Natural killer cell (primary cell): Measurements from ENCODE around the gene BICD1. TPM values are rescaled to one million over a fixed set of nuclear protein-coding genes. Genes with fewer than 3 reads are reported as not detected.

Experiments
- ATAC-seq, 3 donors: fragments of 150-1000 bp in 2 of 3; fragments of 200-7000 bp in 1 of 3; cut with Tn5 transposase; 1 replicate in 1 of 3; 2 replicates in 2 of 3; pipeline ENCODE4 v1.10.0; 2021; ENCODE audit warnings: mild to moderate bottlenecking in 2 of 3, moderate library complexity in 2 of 3
- DNase-seq, 2 donors: peaks; one replicate each; pipeline versions ENCODE4 v3.0.0 to v3.0.0-alpha.2; 2013 to 2021; ENCODE audit warnings: mixed read lengths in 1 of 2
- H3K27ac ChIP-seq: one replicate; pipeline ENCODE4 v1.5.1; 2013; ENCODE audit warnings: mild to moderate bottlenecking, low read length
- H3K27me3 ChIP-seq: one replicate; pipeline ENCODE4 v1.6.1; 2013; ENCODE audit warnings: low read length; ENCODE audit not compliant: control insufficient read depth, insufficient read depth
- H3K36me3 ChIP-seq: one replicate; pipeline ENCODE4 v1.6.1; 2013; ENCODE audit warnings: low read length; ENCODE audit not compliant: control insufficient read depth, insufficient read depth
- H3K4me1 ChIP-seq: one replicate; pipeline ENCODE4 v1.6.1; 2013; ENCODE audit warnings: low read length; ENCODE audit not compliant: control insufficient read depth, insufficient read depth
- H3K4me3 ChIP-seq: one replicate; pipeline ENCODE4 v1.5.1; 2013; ENCODE audit warnings: low read length
- H3K9me3 ChIP-seq: one replicate; pipeline ENCODE4 v1.6.1; 2013; ENCODE audit warnings: low read length; ENCODE audit not compliant: control insufficient read depth, insufficient read depth
- H3K27ac Mint-ChIP-seq, 2 donors: one replicate each; pipeline ENCODE4 v1.8.0; 2022; ENCODE audit warnings: mild to moderate bottlenecking in 2 of 2, mixed read lengths in 2 of 2, moderate library complexity in 1 of 2
- H3K27me3 Mint-ChIP-seq, 2 donors: one replicate each; pipeline ENCODE4 v1.8.0; 2022; ENCODE audit warnings: low read depth in 2 of 2, mixed read lengths in 2 of 2
- H3K36me3 Mint-ChIP-seq: one replicate; pipeline ENCODE4 v1.8.0; 2022; ENCODE audit warnings: mixed read lengths
- H3K4me1 Mint-ChIP-seq, 2 donors: one replicate each; pipeline ENCODE4 v1.8.0; 2022; ENCODE audit warnings: mixed read lengths in 2 of 2
- H3K4me3 Mint-ChIP-seq: one replicate; pipeline ENCODE4 v1.8.0; 2022; ENCODE audit warnings: mild to moderate bottlenecking, moderate library complexity, mixed read lengths
- H3K9me3 Mint-ChIP-seq, 2 donors: one replicate each; pipeline ENCODE4 v1.8.0; 2022; ENCODE audit warnings: mixed read lengths in 2 of 2
- WGBS: methylation state at CpG from one replicate; pipeline ENCODE4 v1.1.7; 2013; ENCODE audit warnings: missing lambda C conversion rate; ENCODE audit not compliant: insufficient coverage; 5-methylcytosine and 5-hydroxymethylcytosine counted together
- intact Hi-C: fragments of 100-400 bp; cut with micrococcal nuclease; formaldehyde crosslinking; loops from one replicate; pipeline ENCODE4 v1.14.2; 2022
- total RNA-seq, 4 donors: library from RNA; stranded (reverse); fragments of 120-200 nt in 1 of 4; gene quantifications; one replicate each; pipeline versions ENCODE4 v1.2.3 to v1.2.4, GENCODE V29; 2013 to 2022
- TF ChIP-seq, protein P1 (sequence below): fragments of 200-600 bp; IDR thresholded peaks from one replicate; pipeline ENCODE4 v1.8.0; 2022; ENCODE audit warnings: antibody characterized with exemption

The BICD1 gene
- total RNA-seq, 3 donors from 2014 or later (not counting 1 experiment from before 2014, with no cell fraction given), result 10.0 to 16.0 (median 15.5) TPM

- ATAC-seq, result no peak
- Mint-ChIP-seq H3K27me3 (no peaks in the 10 kb centered on the region), H3K4me3 (no peak overlapping the region), H3K4me1 (no peaks in the 10 kb centered on the region), H3K27ac (no peak overlapping the region), H3K36me3 (no peaks in the 10 kb centered on the region), H3K9me3 (no peaks in the 10 kb centered on the region)
- TF ChIP-seq, protein P1, sequence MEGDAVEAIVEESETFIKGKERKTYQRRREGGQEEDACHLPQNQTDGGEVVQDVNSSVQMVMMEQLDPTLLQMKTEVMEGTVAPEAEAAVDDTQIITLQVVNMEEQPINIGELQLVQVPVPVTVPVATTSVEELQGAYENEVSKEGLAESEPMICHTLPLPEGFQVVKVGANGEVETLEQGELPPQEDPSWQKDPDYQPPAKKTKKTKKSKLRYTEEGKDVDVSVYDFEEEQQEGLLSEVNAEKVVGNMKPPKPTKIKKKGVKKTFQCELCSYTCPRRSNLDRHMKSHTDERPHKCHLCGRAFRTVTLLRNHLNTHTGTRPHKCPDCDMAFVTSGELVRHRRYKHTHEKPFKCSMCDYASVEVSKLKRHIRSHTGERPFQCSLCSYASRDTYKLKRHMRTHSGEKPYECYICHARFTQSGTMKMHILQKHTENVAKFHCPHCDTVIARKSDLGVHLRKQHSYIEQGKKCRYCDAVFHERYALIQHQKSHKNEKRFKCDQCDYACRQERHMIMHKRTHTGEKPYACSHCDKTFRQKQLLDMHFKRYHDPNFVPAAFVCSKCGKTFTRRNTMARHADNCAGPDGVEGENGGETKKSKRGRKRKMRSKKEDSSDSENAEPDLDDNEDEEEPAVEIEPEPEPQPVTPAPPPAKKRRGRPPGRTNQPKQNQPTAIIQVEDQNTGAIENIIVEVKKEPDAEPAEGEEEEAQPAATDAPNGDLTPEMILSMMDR, result no peak
- no peaks in the 10 kb centered on the region for H3K9me3 ChIP-seq
- intact Hi-C loops, result no loop called here
- H3K4me1 ChIP-seq, result no peaks in the 10 kb centered on the region
- WGBS, result 97% methylated on average over 2 of the region's 2 CpGs
- no peaks in the 10 kb centered on the region for H3K27me3 ChIP-seq
- DNase-seq, result no peak
- no peak overlapping the region for H3K27ac ChIP-seq
- H3K36me3 ChIP-seq, result peaks cover 2% of the 10 kb centered on the region
- no peak overlapping the region for H3K4me3 ChIP-seq
These were observed 224.5 kb downstream of the BICD1 start for GRCh38 chr12:32331133-32331532.

DNA sequence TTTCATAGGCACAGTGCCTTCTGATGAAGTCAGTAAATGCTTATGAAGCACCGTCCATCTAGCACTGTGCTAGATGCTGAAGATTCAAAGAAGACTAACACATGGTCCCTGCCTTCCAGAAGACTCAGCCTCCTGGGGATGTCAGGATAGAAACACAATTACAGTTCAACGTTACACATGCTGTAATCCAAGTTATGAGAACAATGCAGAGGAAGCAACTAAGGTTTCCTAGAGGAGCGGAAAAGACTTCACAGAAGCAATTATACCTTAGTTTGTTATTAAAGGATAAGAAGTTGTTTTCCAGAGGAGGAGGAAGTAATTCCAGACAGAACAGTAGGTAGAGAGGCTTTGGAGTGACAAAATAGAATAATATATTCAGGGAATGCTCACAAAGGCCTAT lies 225.8 kb downstream of the BICD1 start:
- no peaks in the 10 kb centered on the region for H3K27me3 Mint-ChIP-seq

GRCh38 chr12:32334371-32334777 lies 227.7 kb downstream of the BICD1 start:
- Histone ChIP-seq H3K9me3 (no peaks in the 10 kb centered on the region), H3K27me3 (no peaks in the 10 kb centered on the region), H3K4me1 (no peaks in the 10 kb centered on the region), H3K4me3 (no peak overlapping the region), H3K27ac (no peak overlapping the region), H3K36me3 (peaks cover 4% of the 10 kb centered on the region)
- H3K9me3 Mint-ChIP-seq, result no peaks in the 10 kb centered on the region
- H3K27me3 Mint-ChIP-seq, result no peaks in the 10 kb centered on the region
- ATAC-seq, result no peak
- TF ChIP-seq, protein P1, result no peak
- no peaks in the 10 kb centered on the region for H3K4me1 Mint-ChIP-seq
- DNase-seq, result peak in 1 of 2 donors; percentile 3
- H3K4me3 Mint-ChIP-seq, result no peak overlapping the region
- intact Hi-C loops, result no loop called here
- H3K36me3 Mint-ChIP-seq, result no peaks in the 10 kb centered on the region
- H3K27ac Mint-ChIP-seq, result no peak overlapping the region
- WGBS, result 83% methylated on average over 3 of the region's 4 CpGs

More for the DNA sequence above, 225.8 kb downstream of the BICD1 start:
- TF ChIP-seq, protein P1, result no peak
- Histone ChIP-seq H3K9me3 (no peaks in the 10 kb centered on the region), H3K36me3 (peaks cover 2% of the 10 kb centered on the region), H3K4me1 (no peaks in the 10 kb centered on the region), H3K4me3 (no peak overlapping the region), H3K27ac (no peak overlapping the region), H3K27me3 (no peaks in the 10 kb centered on the region)
- intact Hi-C loops, result no loop called here
- DNase-seq, result no peak
- H3K4me3 Mint-ChIP-seq, result no peak overlapping the region
- H3K27ac Mint-ChIP-seq, result no peak overlapping the region
- H3K36me3 Mint-ChIP-seq, result no peaks in the 10 kb centered on the region
- WGBS, result 87% methylated on average over 3 of the region's 3 CpGs
- H3K9me3 Mint-ChIP-seq, result no peaks in the 10 kb centered on the region
- H3K4me1 Mint-ChIP-seq, result no peaks in the 10 kb centered on the region
- no peak for ATAC-seq

GRCh38 chr12:32336261-32336660 lies 229.6 kb downstream of the BICD1 start:
- H3K4me1 ChIP-seq, result no peaks in the 10 kb centered on the region
- H3K27me3 ChIP-seq, result no peaks in the 10 kb centered on the region
- H3K27me3 Mint-ChIP-seq, result no peaks in the 10 kb centered on the region
- intact Hi-C loops, result no loop called here
- no peaks in the 10 kb centered on the region for H3K4me1 Mint-ChIP-seq
- ATAC-seq (no peak), DNase-seq (no peak)
- TF ChIP-seq, protein P1, result no peak
- no peaks in the 10 kb centered on the region for H3K9me3 ChIP-seq
- H3K9me3 Mint-ChIP-seq, result no peaks in the 10 kb centered on the region
- WGBS, result 95% methylated on average over 2 of the region's 4 CpGs
- H3K36me3 Mint-ChIP-seq, result no peaks in the 10 kb centered on the region
- H3K4me3 Mint-ChIP-seq, result no peak overlapping the region
- peaks cover 4% of the 10 kb centered on the region for H3K36me3 ChIP-seq
- no peak overlapping the region for H3K27ac Mint-ChIP-seq
- no peak overlapping the region for H3K27ac ChIP-seq
- no peak overlapping the region for H3K4me3 ChIP-seq
